ENCODE data around the gene FEM1B. TPM values are rescaled to one million over a fixed set of nuclear protein-coding genes. Genes with fewer than 3 reads are reported as not detected.

The FEM1B gene
- total RNA-seq, 4 donors from 2014 or later: 25.1 to 64.7 (median 43.0) TPM

DNA sequence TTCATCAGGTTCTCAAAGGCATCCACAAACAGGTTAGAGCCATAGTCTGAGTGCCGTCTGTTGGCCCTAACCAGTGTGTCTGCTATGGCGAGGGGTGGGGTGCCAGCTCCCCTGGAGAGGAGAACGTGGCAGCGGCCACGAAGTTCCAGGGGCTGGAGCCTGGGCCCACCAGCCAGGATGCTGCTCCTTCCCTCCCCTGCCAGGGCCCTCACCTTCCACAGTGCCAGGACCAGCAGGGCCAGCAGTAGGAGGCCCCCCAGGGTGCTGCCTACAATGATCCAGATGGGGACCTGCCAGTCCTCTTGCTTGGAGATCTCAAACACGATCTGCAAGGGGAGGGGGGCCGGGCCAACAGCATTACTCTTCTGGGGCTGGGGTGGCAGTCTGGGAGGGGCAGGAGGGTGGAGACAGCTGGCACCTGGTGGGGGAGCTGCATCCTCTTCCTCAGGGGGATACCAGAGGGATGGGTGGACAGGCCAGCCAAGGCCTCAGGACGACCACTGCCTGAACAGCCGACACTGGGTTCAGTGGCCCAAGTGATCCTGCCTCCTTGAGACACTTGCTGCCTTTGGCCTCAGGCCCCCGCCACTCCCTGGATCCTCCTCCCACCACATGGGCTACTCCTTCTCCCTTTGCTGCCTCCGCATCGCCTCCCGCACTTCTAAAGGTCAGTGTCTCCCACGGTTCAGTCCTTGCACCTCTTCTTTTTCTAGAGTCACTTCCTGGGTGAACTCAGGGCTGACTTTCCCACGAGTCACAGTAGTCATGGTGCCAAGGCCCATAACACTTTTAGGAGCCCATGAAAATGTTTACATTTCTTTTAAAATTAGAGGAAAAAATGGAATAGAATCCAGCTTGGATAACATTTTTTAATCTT lies 26.3 kb downstream of the FEM1B start:
- 68 to 83% methylated on average over 5 to 15 of the region's 15 CpGs for WGBS, 2 donors (ENCODE audit: low coverage in 1 of 2)
- Histone ChIP-seq H3K27me3 (no peaks in the 10 kb centered on the region), H3K4me1 (peaks cover 13 to 30% (median 18%) of the 10 kb centered on the region in 4 donors), H3K36me3 (no peaks in the 10 kb centered on the region), H3K9me3 (no peaks in the 10 kb centered on the region), H3K4me3 (no peak overlapping the region), H3K27ac (no peak overlapping the region)
- intact Hi-C loops (cut with DNase I; ENCODE audit: low total_unique reads): loop anchor here (10.0 kb wide), 1 partner anchor 49 kb away; no protein-coding TSS in a partner anchor
- TF ChIP-seq POLR2A (IDR thresholded peaks at IDR 0.05) (no peak), EP300 (IDR thresholded peaks at IDR 0.05; ENCODE audit: low read depth) (no peak), POLR2AphosphoS5 (IDR thresholded peaks at IDR 0.05) (no peak)
- TF ChIP-seq, protein P1, sequence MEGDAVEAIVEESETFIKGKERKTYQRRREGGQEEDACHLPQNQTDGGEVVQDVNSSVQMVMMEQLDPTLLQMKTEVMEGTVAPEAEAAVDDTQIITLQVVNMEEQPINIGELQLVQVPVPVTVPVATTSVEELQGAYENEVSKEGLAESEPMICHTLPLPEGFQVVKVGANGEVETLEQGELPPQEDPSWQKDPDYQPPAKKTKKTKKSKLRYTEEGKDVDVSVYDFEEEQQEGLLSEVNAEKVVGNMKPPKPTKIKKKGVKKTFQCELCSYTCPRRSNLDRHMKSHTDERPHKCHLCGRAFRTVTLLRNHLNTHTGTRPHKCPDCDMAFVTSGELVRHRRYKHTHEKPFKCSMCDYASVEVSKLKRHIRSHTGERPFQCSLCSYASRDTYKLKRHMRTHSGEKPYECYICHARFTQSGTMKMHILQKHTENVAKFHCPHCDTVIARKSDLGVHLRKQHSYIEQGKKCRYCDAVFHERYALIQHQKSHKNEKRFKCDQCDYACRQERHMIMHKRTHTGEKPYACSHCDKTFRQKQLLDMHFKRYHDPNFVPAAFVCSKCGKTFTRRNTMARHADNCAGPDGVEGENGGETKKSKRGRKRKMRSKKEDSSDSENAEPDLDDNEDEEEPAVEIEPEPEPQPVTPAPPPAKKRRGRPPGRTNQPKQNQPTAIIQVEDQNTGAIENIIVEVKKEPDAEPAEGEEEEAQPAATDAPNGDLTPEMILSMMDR (IDR thresholded peaks at IDR 0.05): no peak
- in situ Hi-C loops (cut with MboI; ENCODE audit: low pct_ligation_motif_present in 1 of 4, low pct_unique_long_range_greater_than_20kb in 1 of 4, low sequenced_read_pairs in 3 of 4): loop anchor here in 2 of 4 donors (10.0 to 25.0 kb wide), 3 partner anchors 81 to 384 kb away; no protein-coding TSS in a partner anchor
- DNase-seq: no peak

DNA sequence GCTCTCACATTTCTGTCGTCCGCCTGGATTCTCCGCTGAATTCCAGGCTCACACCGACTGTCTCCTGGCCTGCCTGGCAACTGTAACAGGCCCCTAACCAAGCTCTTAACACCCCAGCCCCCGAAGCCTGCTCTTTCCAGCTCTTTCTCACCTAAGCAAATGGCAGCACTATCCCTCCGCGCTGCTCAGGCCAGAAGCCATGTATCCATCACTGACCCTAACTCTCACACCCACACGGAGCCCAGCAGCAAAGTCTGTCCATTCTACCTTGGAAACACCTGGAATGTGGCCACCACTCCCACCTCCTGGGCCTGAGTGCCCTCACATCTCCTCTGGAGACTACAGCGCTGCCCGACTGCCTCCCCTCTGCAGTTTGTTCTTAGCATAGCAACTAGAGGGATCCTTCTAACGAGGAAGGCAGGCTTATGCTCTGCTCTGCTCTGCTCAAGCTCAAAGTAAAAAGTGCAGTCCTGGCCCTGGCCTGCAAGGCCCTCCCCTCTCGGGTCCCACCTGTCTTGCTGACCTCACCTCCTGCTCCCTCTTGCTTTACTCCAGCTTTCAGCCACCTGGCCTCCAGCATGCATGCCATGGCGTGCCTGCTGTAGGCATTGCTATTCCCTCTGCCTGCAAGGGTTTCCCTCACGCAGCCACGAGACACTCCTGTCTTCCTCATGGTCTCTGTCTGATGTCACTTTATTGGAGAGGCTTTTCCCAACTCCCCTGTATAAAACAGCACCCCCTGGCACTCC lies 27.2 kb downstream of the FEM1B start:
- Histone ChIP-seq H3K4me3 (no peak overlapping the region), H3K36me3 (no peaks in the 10 kb centered on the region), H3K27me3 (no peaks in the 10 kb centered on the region), H3K9me3 (no peaks in the 10 kb centered on the region), H3K27ac (no peak overlapping the region), H3K4me1 (peaks cover 6 to 20% (median 10%) of the 10 kb centered on the region in 4 donors)
- intact Hi-C loops (cut with DNase I; ENCODE audit: low total_unique reads): loop anchor here (5.0 to 10.0 kb wide), 2 partner anchors 50 to 78 kb away; no protein-coding TSS in a partner anchor
- DNase-seq: no peak
- 79 to 87% methylated on average over 12 to 15 of the region's 15 CpGs for WGBS, 2 donors (ENCODE audit: low coverage in 1 of 2)
- TF ChIP-seq, protein P1 (IDR thresholded peaks at IDR 0.05): no peak
- TF ChIP-seq POLR2A (IDR thresholded peaks at IDR 0.05) (no peak), POLR2AphosphoS5 (IDR thresholded peaks at IDR 0.05) (no peak), EP300 (IDR thresholded peaks at IDR 0.05; ENCODE audit: low read depth) (no peak)
- in situ Hi-C loops (cut with MboI; ENCODE audit: low pct_ligation_motif_present in 1 of 4, low pct_unique_long_range_greater_than_20kb in 1 of 4, low sequenced_read_pairs in 3 of 4): loop anchor here in 2 of 4 donors (10.0 to 25.0 kb wide), 3 partner anchors 80 to 383 kb away; no protein-coding TSS in a partner anchor

DNA sequence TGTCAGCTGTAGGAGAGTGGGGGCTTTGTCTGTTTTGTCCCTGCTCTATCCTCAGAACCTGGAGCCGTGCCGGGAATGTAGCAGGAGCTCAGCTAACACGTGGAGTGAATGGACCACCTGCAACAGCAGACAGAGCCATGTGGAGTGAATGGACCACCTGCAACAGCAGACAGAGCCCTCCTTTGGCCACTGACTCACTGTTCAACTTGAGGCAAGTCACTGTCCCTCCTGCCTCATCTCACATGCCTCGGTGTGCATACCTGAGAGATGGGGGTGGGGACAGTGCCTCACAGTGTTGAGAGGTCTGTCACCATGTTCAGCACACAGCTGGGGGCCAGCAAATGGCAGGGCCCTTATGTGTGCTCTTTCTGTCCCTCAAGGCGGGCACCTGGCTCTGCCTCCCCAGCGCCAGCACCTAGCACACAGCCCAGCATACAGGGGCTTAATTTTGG lies 27.9 kb downstream of the FEM1B start:
- H3K9me3 ChIP-seq: no peaks in the 10 kb centered on the region
- intact Hi-C loops (cut with DNase I; ENCODE audit: low total_unique reads): loop anchor here (5.0 to 10.0 kb wide), 2 partner anchors 51 to 77 kb away; no protein-coding TSS in a partner anchor
- 83% methylated on average over 6 of the region's 6 CpGs; no CpG with 5 or more reads in 1 of the 2 donors for WGBS, 2 donors (ENCODE audit: low coverage in 1 of 2)
- no peak overlapping the region for H3K27ac ChIP-seq
- H3K36me3 ChIP-seq: no peaks in the 10 kb centered on the region
- in situ Hi-C loops (cut with MboI; ENCODE audit: low pct_ligation_motif_present in 1 of 4, low pct_unique_long_range_greater_than_20kb in 1 of 4, low sequenced_read_pairs in 3 of 4): loop anchor here in 2 of 4 donors (10.0 to 25.0 kb wide), 3 partner anchors 79 to 382 kb away; no protein-coding TSS in a partner anchor
- H3K27me3 ChIP-seq: no peaks in the 10 kb centered on the region
- no peak for DNase-seq
- H3K4me1 ChIP-seq: peaks cover 2 to 13% (median 4%) of the 10 kb centered on the region in 4 donors
- no peak overlapping the region for H3K4me3 ChIP-seq
- TF ChIP-seq POLR2AphosphoS5 (IDR thresholded peaks at IDR 0.05) (no peak), POLR2A (IDR thresholded peaks at IDR 0.05) (no peak)
- TF ChIP-seq, protein P1 (IDR thresholded peaks at IDR 0.05): no peak
